RPMI7951 (cell line): ENCODE data around the gene TRMT1. TPM values are rescaled to one million over a fixed set of nuclear protein-coding genes. Genes with fewer than 3 reads are reported as not detected.

Experiments
- total RNA-seq: library from RNA; depleted of rRNA; stranded (reverse); fragments of >200 nt; shearing (Covaris generic); gene quantifications from 2 replicates; pipeline ENCODE4 v1.2.3, GENCODE V29; 2014; rRNA removed

Gene TRMT1
- total RNA-seq, 1 experiment from 2014 or later: 46.4 TPM

Other genes with a start within 250 kb of the TRMT1 start
- 33.6 and 36.1 TPM in 2 replicates for gene DNASE2, start 235.3 kb downstream of the TRMT1 start, total RNA-seq
- gene KLF1, start 229.5 kb downstream of the TRMT1 start, total RNA-seq: not detected in 2 replicates
- 29.1 and 40.5 TPM in 2 replicates for gene GCDH, start 225.6 kb downstream of the TRMT1 start, total RNA-seq
- gene SYCE2, start 197.4 kb downstream of the TRMT1 start, total RNA-seq: 0.20 and 3.0 TPM in 2 replicates
- 60.7 and 83.7 TPM in 2 replicates for gene FARSA, start 183.0 kb downstream of the TRMT1 start, total RNA-seq
- 1,708 and 2,160 TPM in 2 replicates for gene CALR, start 178.1 kb downstream of the TRMT1 start, total RNA-seq
- gene RAD23A, start 170.9 kb downstream of the TRMT1 start, total RNA-seq: 104 and 123 TPM in 2 replicates
- gene GADD45GIP1, start 159.5 kb downstream of the TRMT1 start, total RNA-seq: 41.2 and 65.1 TPM in 2 replicates
- not detected in 2 replicates for gene DAND5, start 147.2 kb downstream of the TRMT1 start, total RNA-seq
- 19.6 and 22.5 TPM in 2 replicates for gene NFIX, start 121.3 kb downstream of the TRMT1 start, total RNA-seq
- 4.1 and 6.0 TPM in 2 replicates for gene LYL1, start 13.9 kb downstream of the TRMT1 start, total RNA-seq
- gene NACC1, start 1.5 kb upstream of the TRMT1 start, total RNA-seq: 27.9 and 28.0 TPM in 2 replicates
- gene STX10, start 33.6 kb upstream of the TRMT1 start, total RNA-seq: 136 and 162 TPM in 2 replicates
- 15.3 and 18.5 TPM in 2 replicates for gene IER2, start 33.7 kb upstream of the TRMT1 start, total RNA-seq